HepG2 (cell line): ENCODE results near the gene MRPS35. TPM values are rescaled to one million over a fixed set of nuclear protein-coding genes. Genes with fewer than 3 reads are reported as not detected.

Experiments
- ARID2 ChIP-seq: sonication (generic); formaldehyde crosslinking; IDR thresholded peaks from 2 replicates; pipeline ENCODE4 v1.8.1; 2022; ENCODE audit warnings: mild to moderate bottlenecking, missing genetic modification reagents, borderline replicate concordance
- CEBPZ ChIP-seq: IDR thresholded peaks from 2 replicates; pipeline ENCODE4 v1.6.1; 2012; ENCODE audit warnings: low read length, improper control_type of control experiment
- HNF4A ChIP-seq: sonication (generic); formaldehyde crosslinking; IDR thresholded peaks from 2 replicates; pipeline ENCODE4 v1.4.0; 2020; ENCODE audit warnings: missing genetic modification reagents
- IKZF4 ChIP-seq: sonication (generic); formaldehyde crosslinking; IDR thresholded peaks from 2 replicates; pipeline ENCODE4 v1.5.1; 2020; ENCODE audit warnings: borderline replicate concordance, mild to moderate bottlenecking, low read depth, missing genetic modification reagents; ENCODE audit errors: not compliant biosample characterization
- IRF9 ChIP-seq: sonication (generic); formaldehyde crosslinking; IDR thresholded peaks from 2 replicates; pipeline ENCODE4 v1.8.0; 2022; ENCODE audit warnings: missing genetic modification reagents, mild to moderate bottlenecking, borderline replicate concordance
- MTF1 ChIP-seq: sonication (generic); formaldehyde crosslinking; IDR thresholded peaks from 2 replicates; pipeline ENCODE4 v1.5.0; 2020; ENCODE audit warnings: missing genetic modification reagents
- PBX2 ChIP-seq: IDR thresholded peaks from 2 replicates; pipeline ENCODE4 v1.6.1; 2016; ENCODE audit warnings: control low read depth
- SMAD3 ChIP-seq: sonication (generic); formaldehyde crosslinking; IDR thresholded peaks from 2 replicates; pipeline ENCODE4 v1.4.0; 2020; ENCODE audit warnings: missing genetic modification reagents
- SNAI1 ChIP-seq: sonication (generic); formaldehyde crosslinking; IDR thresholded peaks from 2 replicates; pipeline ENCODE4 v1.5.0; 2020; ENCODE audit warnings: mild to moderate bottlenecking, missing genetic modification reagents, borderline replicate concordance
- SOX5 ChIP-seq: IDR thresholded peaks from 2 replicates; pipeline ENCODE4 v1.6.1; 2016; ENCODE audit warnings: borderline replicate concordance
- SP2 ChIP-seq: sonication (generic); formaldehyde crosslinking; IDR thresholded peaks from 2 replicates; pipeline ENCODE4 v1.5.1; 2020; ENCODE audit warnings: mild to moderate bottlenecking, missing genetic modification reagents
- TBL1XR1 ChIP-seq: fragments of 150-350 bp; IDR thresholded peaks from 2 replicates; pipeline ENCODE4 v1.6.1; 2014; ENCODE audit warnings: borderline replicate concordance, low read length; ENCODE audit not compliant: partially characterized antibody
- TCF12 ChIP-seq, 2 experiments: fragments of 450-650 bp in 1 of 2; sonication (generic) in 1 of 2; formaldehyde crosslinking in 1 of 2; IDR thresholded peaks; 2 replicates each; pipeline versions ENCODE4 v1.6.1 to v1.8.0; 2017 to 2022; ENCODE audit warnings: antibody characterized with exemption in 1 of 2, mild to moderate bottlenecking in 1 of 2, missing genetic modification reagents in 1 of 2, moderate library complexity in 1 of 2
- THAP8 ChIP-seq: sonication (generic); formaldehyde crosslinking; IDR thresholded peaks from 2 replicates; pipeline ENCODE4 v1.5.1; 2020; ENCODE audit warnings: missing genetic modification reagents, mild to moderate bottlenecking, borderline replicate concordance
- TMF1 ChIP-seq: sonication (generic); formaldehyde crosslinking; IDR thresholded peaks from 2 replicates; pipeline ENCODE4 v1.8.1; 2022; ENCODE audit warnings: low read depth, missing genetic modification reagents
- XRCC5 ChIP-seq: fragments of 200-400 bp; formaldehyde crosslinking; optimal IDR thresholded peaks from 2 replicates; pipeline ENCODE3; 2017; ENCODE audit warnings: mild to moderate bottlenecking, low read length
- YY1 ChIP-seq: IDR thresholded peaks from 2 replicates; pipeline ENCODE4 v1.6.1; 2011; ENCODE audit warnings: low read length, low read depth, moderate library complexity, mild to moderate bottlenecking; ENCODE audit not compliant: insufficient read depth, insufficient replicate concordance
- ZFP37 ChIP-seq: sonication (generic); formaldehyde crosslinking; IDR thresholded peaks from 2 replicates; pipeline ENCODE4 v1.4.0; 2020; ENCODE audit warnings: missing genetic modification reagents, borderline replicate concordance
- ZFY ChIP-seq: sonication (generic); formaldehyde crosslinking; IDR thresholded peaks from 2 replicates; pipeline ENCODE4 v1.4.0; 2020; ENCODE audit warnings: missing genetic modification reagents
- ZNF143 ChIP-seq: sonication (generic); formaldehyde crosslinking; IDR thresholded peaks from 2 replicates; pipeline ENCODE4 v1.4.0; 2020; ENCODE audit warnings: missing genetic modification reagents
- ZNF530 ChIP-seq: sonication (generic); formaldehyde crosslinking; IDR thresholded peaks from 2 replicates; pipeline ENCODE4 v1.5.0; 2020; ENCODE audit warnings: low read depth, mild to moderate bottlenecking, missing genetic modification reagents
- ZNF709 ChIP-seq: sonication (generic); formaldehyde crosslinking; IDR thresholded peaks from 2 replicates; pipeline ENCODE4 v1.5.0; 2020; ENCODE audit warnings: mild to moderate bottlenecking, missing genetic modification reagents
- ZNF83 ChIP-seq: sonication (generic); formaldehyde crosslinking; IDR thresholded peaks from 2 replicates; pipeline ENCODE4 v1.4.0; 2020; ENCODE audit warnings: missing genetic modification reagents, mild to moderate bottlenecking, borderline replicate concordance
- polyA plus RNA-seq, 8 experiments: library from polyadenylated mRNA; depleted of rRNA in 3 of 8; stranded (reverse) in 7 of 8; unstranded in 1 of 8; fragments of >200 nt; fragmentation: Illumina TruSeq in 4 of 8; extraction: Trizol in 4 of 8; gene quantifications; 2 replicates each; pipeline versions ENCODE4 v1.2.1 to v1.2.3, GENCODE V29; 2011 to 2016; ENCODE audit warnings: low read depth in 4 of 8, missing spikeins in 1 of 8, mixed read lengths in 1 of 8; ENCODE audit not compliant: insufficient read depth in 1 of 8
- total RNA-seq, 5 experiments: library from RNA; depleted of rRNA; stranded (reverse); fragments of >200 nt; fragmentation: Illumina TruSeq; extraction: Trizol; gene quantifications; 2 replicates each; pipeline ENCODE4 v1.2.3, GENCODE V29; 2016; ENCODE audit warnings: low read depth in 1 of 5

The MRPS35 gene
- total and polyA plus RNA-seq, 2 of the 13 experiments (the other 11 are each of a cell fraction or from before 2014, with no cell fraction given) = 63.4 to 104 TPM

- peak; percentile 26 for TF ChIP-seq TBL1XR1
- TF ChIP-seq SP2 (CRISPR knock-in tag) = no peak; the same call in none of the 2 replicates
- TF ChIP-seq SNAI1 (CRISPR knock-in tag) = peak; percentile 90; the same call in 1 of the 2 replicates
- TF ChIP-seq SMAD3 (CRISPR knock-in tag) = peak; percentile 45; the same call in 1 of the 2 replicates
- TF ChIP-seq MTF1 = 0 out of 2 replicates have a peak, but pooled peaks have one; percentile 17
- no peak for TF ChIP-seq XRCC5
- peak; percentile 80 for TF ChIP-seq ZNF709 (CRISPR knock-in tag)
- no peak for TF ChIP-seq TCF12 (IDR thresholded peaks at IDR 0.05)
- TF ChIP-seq TCF12 (CRISPR knock-in tag; IDR thresholded peaks at IDR 0.05) = 0 out of 2 replicates have a peak, but pooled peaks have one; percentile 71
- peak; percentile 97 for TF ChIP-seq ARID2
- peak; percentile 27 for TF ChIP-seq HNF4A (CRISPR knock-in tag)
- TF ChIP-seq CEBPZ = no peak
- TF ChIP-seq IRF9 (CRISPR knock-in tag) = peak; percentile 96
- peak; percentile 99 for TF ChIP-seq YY1
- TF ChIP-seq IKZF4 (CRISPR knock-in tag) = peak; percentile 42
- no peak for TF ChIP-seq THAP8 (CRISPR knock-in tag)
- no peak for TF ChIP-seq PBX2 (CRISPR knock-in tag)
- TF ChIP-seq ZNF143 (CRISPR knock-in tag) = peak; percentile 66
- no peak for TF ChIP-seq ZNF530 (CRISPR knock-in tag)
- TF ChIP-seq TMF1 (CRISPR knock-in tag) = peak; percentile 72; the same call in 1 of the 2 replicates
- TF ChIP-seq ZNF83 (CRISPR knock-in tag) = peak; percentile 50; the same call in 1 of the 2 replicates
- TF ChIP-seq ZFY (CRISPR knock-in tag) = peak; percentile 98
- TF ChIP-seq SOX5 (CRISPR knock-in tag) = peak; percentile 54; the same call in 1 of the 2 replicates
- peak; percentile 79 for TF ChIP-seq ZFP37 (CRISPR knock-in tag)
Measured at GRCh38 chr12:27710592-27711316, at the start of gene MRPS35 (continued).
